GM12878 (cell line): ENCODE results near the gene CD200R1L. TPM values are rescaled to one million over a fixed set of nuclear protein-coding genes. Genes with fewer than 3 reads are reported as not detected.
"Not testable (repeated sequence)": the region's sequence is repeated elsewhere in the genome, so short reads cannot be mapped to it uniquely, and the experiment has no call there.

ENCODE experiments used
- ATAC-seq: fragments of 200-7000 bp; cut with Tn5 transposase; 3 replicates; pipeline ENCODE4 v1.9.1; 2020; ENCODE audit warnings: mild to moderate bottlenecking, moderate library complexity
- BruUV-seq: library from RNA; stranded (reverse); fragments of 400-500 nt; replicated peaks from 2 replicates; lab custom pipeline; 2021; lab: Mats Ljungman, UMichigan
- CTCF ChIA-PET: fragments of 300-600 bp; sonication (Branson Sonifier 250); formaldehyde crosslinking; extraction: SDS; loops from one replicate; lab custom pipeline; 2021; ENCODE audit warnings: inconsistent platforms; lab: Yijun Ruan, JAX
- POLR2A ChIA-PET: fragments of 350-600 bp; formaldehyde crosslinking; extraction: SDS; loops from one replicate; lab custom pipeline; 2021; ENCODE audit warnings: inconsistent platforms; lab: Charles Lee
- RAD21 ChIA-PET: fragments of 300-600 bp; sonication (Branson Sonifier 250); formaldehyde crosslinking; loops from one replicate; lab custom pipeline; 2023; ENCODE audit warnings: antibody characterized with exemption; ENCODE audit not compliant: unreplicated experiment; lab: Charles Lee
- SMC1A ChIA-PET: fragments of 300-600 bp; sonication (Branson Sonifier 250); formaldehyde crosslinking; loops from one replicate; lab custom pipeline; 2023; ENCODE audit not compliant: unreplicated experiment, uncharacterized antibody; lab: Charles Lee
- DNase-seq: peaks from one replicate; pipeline ENCODE4 v3.0.0-alpha.2; 2011; ENCODE audit warnings: low read depth, low spot score
- FAIRE-seq: peaks from 3 replicates; lab custom pipeline; 2011; peaks lifted over from hg19 to GRCh38; lab: Jason Lieb, UNC
- H2AFZ ChIP-seq: 2 replicates; pipeline ENCODE4 v1.6.0; 2011; ENCODE audit warnings: low read depth, low read length, control low read depth; ENCODE audit not compliant: control insufficient read depth
- H3K27ac ChIP-seq: 2 replicates; pipeline ENCODE4 v1.5.1; 2011; ENCODE audit warnings: control low read depth; ENCODE audit not compliant: control insufficient read depth, insufficient read depth
- H3K27me3 ChIP-seq, 2 experiments: replicated peaks in 1 of 2; 2 replicates each; pipeline versions ENCODE4 v1.6.0 to v1.6.1; 2011; ENCODE audit warnings: low read length in 1 of 2; ENCODE audit not compliant: control insufficient read depth in 2 of 2, insufficient read depth in 2 of 2
- H3K36me3 ChIP-seq, 2 experiments: 2 replicates each; pipeline ENCODE4 v1.5.1; 2011; ENCODE audit warnings: low read length in 1 of 2; ENCODE audit not compliant: control insufficient read depth in 2 of 2, insufficient read depth in 2 of 2
- H3K4me1 ChIP-seq: 2 replicates; pipeline ENCODE4 v1.6.1; 2011; ENCODE audit warnings: mild to moderate bottlenecking, low read length, moderate library complexity, mixed read lengths; ENCODE audit not compliant: control insufficient read depth, insufficient read depth
- H3K4me2 ChIP-seq: 2 replicates; pipeline ENCODE4 v1.6.0; 2011; ENCODE audit warnings: control low read depth; ENCODE audit not compliant: control insufficient read depth, insufficient read depth
- H3K4me3 ChIP-seq: fragments of 200-600 bp; sonication (generic); 2 replicates; pipeline ENCODE4 v1.5.1; 2016
- H3K79me2 ChIP-seq: 2 replicates; pipeline ENCODE4 v1.6.0; 2011; ENCODE audit warnings: low read length; ENCODE audit not compliant: control insufficient read depth, insufficient read depth
- H3K9ac ChIP-seq: 2 replicates; pipeline ENCODE4 v1.8.0; 2011; ENCODE audit warnings: low read length, control low read depth, mixed read lengths; ENCODE audit not compliant: control insufficient read depth, insufficient read depth
- H3K9me3 ChIP-seq: replicated peaks from 3 replicates; pipeline ENCODE4 v1.5.1; 2011; ENCODE audit warnings: mild to moderate bottlenecking, low read length; ENCODE audit not compliant: control insufficient read depth, insufficient read depth
- H4K20me1 ChIP-seq: 2 replicates; pipeline ENCODE4 v1.6.0; 2011; ENCODE audit not compliant: control insufficient read depth, insufficient read depth
- BMI1 ChIP-seq: fragments of 450-650 bp; IDR thresholded peaks from 2 replicates; pipeline ENCODE4 v1.6.1; 2016; ENCODE audit warnings: mild to moderate bottlenecking, moderate library complexity, borderline replicate concordance
- JUND ChIP-seq: IDR thresholded peaks from 2 replicates; pipeline ENCODE4 v1.6.1; 2012; ENCODE audit warnings: low read depth, mild to moderate bottlenecking, low read length, improper control_type of control experiment, moderate library complexity
- NFYA ChIP-seq: IDR thresholded peaks from 2 replicates; pipeline ENCODE4 v1.6.1; 2011; ENCODE audit warnings: low read depth, mild to moderate bottlenecking, low read length, improper control_type of control experiment, borderline replicate concordance
- PML ChIP-seq: IDR thresholded peaks from 2 replicates; pipeline ENCODE4 v1.6.1; 2012; ENCODE audit warnings: low read length, inconsistent platforms
- SMAD1 ChIP-seq: fragments of 450-650 bp; IDR thresholded peaks from 2 replicates; pipeline ENCODE4 v1.6.1; 2018; ENCODE audit warnings: mild to moderate bottlenecking, low read depth; ENCODE audit not compliant: partially characterized antibody
- SMAD5 ChIP-seq: IDR thresholded peaks from 2 replicates; pipeline ENCODE4 v1.6.1; 2016; ENCODE audit warnings: antibody characterized with exemption, low read depth
- ZBED1 ChIP-seq: IDR thresholded peaks from 2 replicates; pipeline ENCODE4 v1.6.1; 2016; ENCODE audit warnings: borderline replicate concordance
- WGBS: methylation state at CpG from one replicate; pipeline ENCODE4 v1.1.6; 2016; ENCODE audit warnings: low lambda C conversion rate; ENCODE audit not compliant: insufficient replicate concordance, insufficient coverage; ENCODE audit errors: missing lambda C conversion rate; 5-methylcytosine and 5-hydroxymethylcytosine counted together
- in situ Hi-C: fragments of 300-500 bp; cut with MboI; formaldehyde crosslinking; loops from 9 replicates; pipeline ENCODE4 v1.14.3; 2018; ENCODE audit warnings: mixed read lengths
- intact Hi-C: fragments of 100-400 bp; cut with micrococcal nuclease; formaldehyde crosslinking; loops from one replicate; pipeline ENCODE4 v1.14.2; 2022; ENCODE audit not compliant: unreplicated experiment
- polyA plus RNA-seq, 11 experiments: library from polyadenylated mRNA; depleted of rRNA in 4 of 11; unstranded in 6 of 11; stranded (reverse) in 5 of 11; fragments of >200 nt; fragmentation: Nextera tagmentation in 4 of 11; fragmentation: Illumina TruSeq in 1 of 11; extraction: Ambion mirVana in 4 of 11; extraction: Trizol in 1 of 11; gene quantifications; 1 replicate in 1 of 11; 2 replicates in 10 of 11; pipeline versions ENCODE4 v1.2.1 to v1.2.3, GENCODE V29; 2011 to 2016; ENCODE audit warnings: inconsistent platforms in 2 of 11, missing spikeins in 2 of 11, low read depth in 1 of 11
- total RNA-seq, 4 experiments: library from RNA; depleted of rRNA in 3 of 4; stranded (reverse); fragments of >200 nt in 3 of 4; fragmentation: Illumina TruSeq in 1 of 4; extraction: Trizol in 1 of 4; gene quantifications; 2 replicates each; pipeline versions ENCODE4 v1.2.1 to v1.2.3, GENCODE V29; 2013 to 2021

The CD200R1L gene
- total and polyA plus RNA-seq, 10 of the 15 experiments (the other 5 are each of a cell fraction or from before 2014, with no cell fraction given), result 0.41 TPM; not detected in 9

DNA sequence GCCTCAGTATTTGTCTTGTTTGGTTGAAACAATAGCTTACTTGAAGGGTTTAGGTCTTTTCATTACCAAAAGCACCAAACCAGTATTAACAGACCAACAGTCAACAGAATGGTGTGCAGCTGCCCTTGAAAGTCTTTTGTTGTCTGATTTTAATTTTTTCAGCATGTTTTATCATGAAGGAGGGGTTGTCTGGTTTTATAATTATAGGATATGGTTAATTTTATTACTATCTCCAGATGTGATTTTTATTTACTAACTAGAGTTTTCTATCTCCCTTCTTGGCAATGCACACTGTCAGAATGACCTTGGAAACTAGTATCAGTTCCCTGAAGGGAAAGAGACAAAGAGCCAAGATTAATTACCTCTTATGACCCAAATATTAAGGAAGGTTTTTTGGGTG is 9.2 kb upstream of the CD200R1L start:
- SMC1A ChIA-PET, result interaction anchor here (1.0 to 2.2 kb wide), 3 partner anchors 10 to 121 kb away, joined by 3 to 6 read pairs (median 3); partner anchors contain the start of gene CD200R1L
- in situ Hi-C loops, result no loop called here
- Histone ChIP-seq H3K27ac (no peak overlapping the region), H3K36me3 (no peaks in the 10 kb centered on the region), H3K79me2 (no peaks in the 10 kb centered on the region), H4K20me1 (no peaks in the 10 kb centered on the region), H2AFZ (no peak overlapping the region), H3K4me2 (no peak overlapping the region), H3K27me3 (no peaks in the 10 kb centered on the region), H3K9ac (no peak overlapping the region), H3K4me1 (peaks cover 3% of the 10 kb centered on the region; the same call in 1 of the 2 replicates), H3K9me3 (peaks cover 13% of the 10 kb centered on the region; the same call in 2 of the 3 replicates), H3K4me3 (no peak overlapping the region)
- POLR2A ChIA-PET, result no interaction called here
- no peak for DNase-seq
- no TSS peak for BruUV-seq
- RAD21 ChIA-PET, result no interaction called here
- TF ChIP-seq BMI1 (no peak), ZBED1 (no peak), PML (no peak), SMAD1 (no peak), NFYA (no peak), SMAD5 (no peak), JUND (no peak)
- no peak for ATAC-seq
- CTCF ChIA-PET, result interaction anchor here (1.5 kb wide), 1 partner anchor 123 kb away, joined by 4 read pairs; no protein-coding TSS in a partner anchor
- FAIRE-seq, result no peak
- intact Hi-C loops, result no loop called here

DNA sequence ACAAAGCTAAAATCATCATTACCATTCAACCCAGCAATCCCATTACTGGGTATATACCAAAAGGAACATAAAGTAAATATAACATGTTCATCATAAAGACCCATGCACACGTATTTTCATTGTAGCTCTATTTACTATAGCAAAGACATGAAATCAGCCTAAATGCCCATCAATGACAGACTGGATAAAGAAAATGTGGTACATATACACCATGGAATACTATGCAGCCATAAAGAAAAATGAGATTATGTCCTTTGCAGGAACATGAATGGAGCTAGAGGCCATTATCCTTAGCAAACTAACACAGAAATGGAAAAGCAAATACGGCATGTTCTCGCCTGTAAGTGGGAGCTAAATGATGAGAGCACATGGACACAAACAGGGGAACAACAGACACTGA is 8.4 kb upstream of the CD200R1L start:
- H4K20me1 ChIP-seq, BruUV-seq, H3K27me3 ChIP-seq, H3K4me1 ChIP-seq, ATAC-seq, H3K79me2 ChIP-seq, H3K4me2 ChIP-seq, in situ Hi-C loops, H3K27ac ChIP-seq, intact Hi-C loops, H3K4me3 ChIP-seq, H2AFZ ChIP-seq, H3K9ac ChIP-seq, RAD21 ChIA-PET, H3K36me3 ChIP-seq, FAIRE-seq, DNase-seq: not testable (repeated sequence)
- H3K9me3 ChIP-seq, result peaks cover 13% of the 10 kb centered on the region; the same call in 2 of the 3 replicates
- ChIA-PET CTCF (interaction anchor here (1.5 kb wide), 1 partner anchor 124 kb away, joined by 4 read pairs; no protein-coding TSS in a partner anchor), POLR2A (interaction anchor here (0.6 kb wide), 1 partner anchor 158 kb away, joined by 4 read pairs; no protein-coding TSS in a partner anchor), SMC1A (interaction anchor here (1.0 to 2.2 kb wide), 4 partner anchors 9 to 121 kb away, joined by 3 to 6 read pairs (median 3); partner anchors contain the start of gene CD200R1L)
- 68% methylated on average over 3 of the region's 3 CpGs for WGBS
